ENCODE data around the gene ROR1.

- TF ChIP-seq CTCF (IDR thresholded peaks at IDR 0.05; ENCODE audit: low read length) (no peak), EZH2 (optimal IDR thresholded peaks at IDR 0.05; ENCODE audit: low read depth, low read length) (no peak)
Observed at GRCh38 chr1:63770381-63770780, 3.4 kb upstream of the ROR1 start.
